NT2/D1 (cell line): ENCODE results near the gene KAZN.

Source experiments
- YY1 ChIP-seq: IDR thresholded peaks from 2 replicates; pipeline ENCODE4 v1.6.1; 2011; ENCODE audit not compliant: insufficient read length, insufficient read depth
- ZNF274 ChIP-seq: IDR thresholded peaks from 2 replicates; pipeline ENCODE4 v1.6.1; 2011; ENCODE audit warnings: mild to moderate bottlenecking, low read depth, low read length

DNA sequence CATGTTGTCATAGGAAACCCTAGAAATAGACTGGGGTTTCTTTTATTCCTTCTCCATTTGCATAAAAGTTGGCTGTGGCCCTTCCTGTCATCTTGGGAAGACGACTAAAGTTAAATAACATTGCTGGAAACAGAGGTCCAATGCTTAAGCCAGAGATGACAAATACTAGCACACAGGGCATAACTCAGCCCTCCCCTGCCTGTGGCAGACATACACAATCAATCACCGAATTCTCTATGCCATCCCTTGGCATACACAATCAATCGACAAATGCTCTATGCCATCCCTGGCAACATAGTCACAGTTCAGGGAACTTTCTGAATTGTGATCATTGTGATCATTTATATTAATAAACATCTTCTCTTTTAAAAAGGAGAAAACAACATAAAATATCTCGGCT is 229.4 kb downstream of the KAZN start:
- no peak for TF ChIP-seq YY1
- TF ChIP-seq ZNF274 = no peak
